ENCODE measurements around the gene NFAM1. TPM values are rescaled to one million over a fixed set of nuclear protein-coding genes. Genes with fewer than 3 reads are reported as not detected.

NFAM1 gene
- total RNA-seq, 2 donors from 2014 or later: 0.15 to 0.40 TPM

DNA sequence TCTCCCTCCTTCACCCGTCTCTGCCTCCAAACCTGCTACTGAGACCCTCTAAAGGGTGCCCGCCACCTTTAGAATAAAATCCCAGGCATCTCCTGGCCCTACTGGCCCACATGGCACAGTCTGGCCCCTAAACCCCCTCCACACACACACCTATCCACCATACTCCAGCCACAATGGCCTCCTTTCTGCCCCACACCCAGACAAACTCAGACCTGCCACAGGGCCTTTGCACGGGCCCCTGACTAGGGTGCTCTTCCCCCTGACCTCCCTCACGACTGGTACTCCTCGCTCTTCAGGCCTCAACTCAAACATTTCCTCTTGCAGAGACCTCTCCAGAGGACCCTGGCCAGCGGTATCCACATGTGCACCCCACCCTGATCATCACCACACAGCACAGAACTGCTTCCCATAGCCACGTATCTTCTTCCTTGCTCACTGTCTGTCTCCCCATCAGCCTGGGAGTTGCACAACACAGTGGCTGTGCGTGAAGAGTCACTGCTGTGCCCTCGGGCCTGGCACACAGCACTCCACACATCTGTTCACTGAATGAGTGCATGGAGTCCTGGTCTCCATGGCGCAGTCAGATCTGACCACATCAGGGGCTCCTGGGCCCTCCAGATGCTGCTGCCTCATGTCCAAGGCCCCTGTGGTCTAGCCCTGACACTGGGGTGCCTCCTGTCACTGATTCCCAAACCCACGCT, 95.5 kb downstream of the NFAM1 start:
- no peaks in the 10 kb centered on the region for H3K27me3 Mint-ChIP-seq
- no peaks in the 10 kb centered on the region for H3K36me3 Mint-ChIP-seq (ENCODE audit: low read depth)
- peaks cover 7% of the 10 kb centered on the region for H3K4me1 Mint-ChIP-seq
- H3K27ac Mint-ChIP-seq: no peak overlapping the region
- ATAC-seq (replicated peaks): no peak
- H3K4me3 Mint-ChIP-seq: no peak overlapping the region
- no peaks in the 10 kb centered on the region for H3K9me3 Mint-ChIP-seq

DNA sequence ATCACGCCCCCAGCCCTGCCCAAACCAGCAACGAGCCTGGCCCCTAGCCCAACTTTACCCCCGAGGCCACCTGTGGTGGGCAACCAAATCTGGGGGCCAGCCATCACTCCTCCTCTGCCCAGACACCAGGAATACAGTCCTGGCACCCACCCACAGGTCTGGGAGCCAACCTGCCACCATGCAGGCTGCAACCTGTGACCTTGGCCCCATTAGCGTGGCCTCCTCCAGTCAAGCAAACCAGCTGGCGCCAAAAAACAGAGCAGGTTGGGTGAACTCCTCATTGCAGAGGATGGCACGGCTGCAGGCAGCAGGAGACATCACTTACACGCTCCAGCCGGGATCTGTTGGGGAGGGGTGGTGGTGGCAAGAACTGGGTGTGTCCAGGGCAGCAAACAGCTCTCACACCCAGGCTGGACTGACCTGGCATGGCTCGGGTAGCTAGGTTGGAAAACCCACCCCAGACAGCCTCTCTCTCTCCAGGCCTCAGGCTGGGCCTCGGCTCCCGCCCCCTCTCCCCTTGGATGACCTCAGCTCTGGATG, 96.3 kb downstream of the NFAM1 start:
- Mint-ChIP-seq H3K27ac (no peak overlapping the region), H3K9me3 (no peaks in the 10 kb centered on the region), H3K4me3 (no peak overlapping the region), H3K36me3 (ENCODE audit: low read depth) (no peaks in the 10 kb centered on the region), H3K4me1 (peaks cover 6% of the 10 kb centered on the region), H3K27me3 (no peaks in the 10 kb centered on the region)
- no peak for ATAC-seq (replicated peaks)

DNA sequence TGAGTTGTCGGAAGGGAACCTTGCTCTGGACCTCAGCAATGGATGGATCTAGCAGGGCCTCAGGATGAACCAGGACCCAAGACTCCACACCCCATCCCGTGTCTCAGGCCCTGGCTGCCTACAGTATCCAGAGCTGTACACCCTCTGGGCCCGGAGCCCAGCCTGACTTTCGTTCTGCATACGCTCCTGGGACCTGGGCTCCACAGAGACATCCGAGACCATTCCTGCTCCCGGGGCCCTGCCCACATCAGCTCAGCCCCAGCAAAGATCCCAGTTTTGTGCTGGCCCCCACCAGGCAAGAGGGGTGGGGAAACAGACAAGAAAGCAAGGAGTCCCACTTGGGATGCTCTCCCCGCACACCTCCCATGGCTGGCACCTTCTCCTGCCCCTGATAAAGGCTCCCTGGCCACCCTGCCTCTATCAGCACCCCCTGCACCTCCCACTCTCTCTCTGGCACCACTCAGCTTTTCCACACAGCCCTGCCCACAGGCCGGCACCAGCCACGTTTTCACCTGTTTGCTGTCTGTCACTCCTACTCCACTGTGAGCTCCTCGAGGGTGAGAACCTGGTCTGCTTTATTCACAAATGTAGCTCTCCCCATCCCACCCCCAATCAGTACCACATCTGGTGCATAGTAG, 97.2 kb downstream of the NFAM1 start:
- Mint-ChIP-seq H3K27me3 (no peaks in the 10 kb centered on the region), H3K36me3 (ENCODE audit: low read depth) (no peaks in the 10 kb centered on the region), H3K4me3 (no peak overlapping the region), H3K9me3 (no peaks in the 10 kb centered on the region), H3K4me1 (peaks cover 6% of the 10 kb centered on the region), H3K27ac (peak overlapping the region; percentile 51)
- ATAC-seq (replicated peaks): peak; percentile 26

DNA sequence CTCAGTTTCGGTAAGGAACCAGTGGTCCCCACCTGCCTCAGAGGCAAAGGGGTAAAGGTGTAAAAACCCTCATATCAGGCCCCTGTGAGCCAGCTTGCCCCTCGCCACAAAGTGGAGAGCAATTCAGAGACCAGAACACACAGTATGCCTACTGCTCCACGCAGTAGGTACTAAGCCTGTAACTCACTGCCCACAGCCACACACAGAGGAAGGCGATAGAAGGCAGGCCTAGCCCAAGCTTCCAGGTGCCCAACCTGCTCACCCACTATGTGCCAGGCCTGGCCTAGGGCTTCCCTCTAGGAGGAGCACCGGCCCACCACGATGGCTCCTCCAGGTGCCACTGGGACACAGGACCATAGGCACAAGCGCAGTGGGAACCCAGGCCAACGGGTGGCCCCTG, 98.7 kb downstream of the NFAM1 start:
- Mint-ChIP-seq H3K27ac (no peak overlapping the region), H3K27me3 (no peaks in the 10 kb centered on the region), H3K4me1 (peaks cover 7% of the 10 kb centered on the region), H3K4me3 (no peak overlapping the region), H3K36me3 (ENCODE audit: low read depth) (no peaks in the 10 kb centered on the region), H3K9me3 (no peaks in the 10 kb centered on the region)
- ATAC-seq (replicated peaks): no peak

DNA sequence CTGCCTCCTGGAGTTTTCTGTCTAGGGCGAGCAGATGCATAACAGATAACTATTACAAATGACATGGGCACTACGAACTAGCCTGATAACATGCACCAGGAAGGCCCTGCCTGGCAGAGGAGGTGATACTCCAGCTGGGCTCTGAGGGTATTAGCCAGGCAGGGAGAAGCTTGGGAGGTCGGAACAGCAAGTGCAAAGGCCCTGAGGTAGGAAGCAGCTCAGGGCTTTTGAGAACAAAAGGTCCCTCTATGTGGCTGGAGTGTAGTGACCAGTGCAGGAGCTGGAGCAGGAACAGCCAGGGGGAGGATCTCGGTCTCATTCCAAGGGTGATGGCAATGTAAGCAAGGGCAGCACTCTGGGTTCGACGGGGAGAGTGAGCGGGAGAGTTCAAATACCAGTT, 100.1 kb downstream of the NFAM1 start:
- Mint-ChIP-seq H3K36me3 (ENCODE audit: low read depth) (no peaks in the 10 kb centered on the region), H3K9me3 (no peaks in the 10 kb centered on the region), H3K27ac (no peak overlapping the region), H3K27me3 (no peaks in the 10 kb centered on the region), H3K4me3 (no peak overlapping the region), H3K4me1 (peaks cover 11% of the 10 kb centered on the region)
- no peak for ATAC-seq (replicated peaks)

DNA sequence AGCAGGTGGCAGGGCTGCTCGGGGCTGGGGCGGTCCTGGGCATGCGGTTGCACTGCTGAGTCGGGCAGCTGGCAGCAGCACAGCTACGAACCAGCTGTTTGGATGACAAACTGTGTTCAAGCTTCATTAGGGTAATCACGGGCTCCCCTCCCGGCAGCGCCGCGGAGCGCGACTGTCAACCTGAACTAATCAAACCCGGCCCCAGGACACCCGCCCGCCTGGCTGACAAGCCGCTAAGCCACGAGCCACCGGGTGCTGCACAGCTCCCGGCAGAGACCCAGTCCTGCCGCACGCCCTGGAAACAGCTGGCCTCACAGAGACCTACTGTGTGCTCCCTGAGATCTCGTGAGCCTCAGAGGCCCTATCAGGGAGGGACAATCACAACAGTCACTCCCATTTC, 101.2 kb downstream of the NFAM1 start:
- Mint-ChIP-seq H3K27ac (peak overlapping the region; percentile 4), H3K36me3 (ENCODE audit: low read depth) (no peaks in the 10 kb centered on the region), H3K27me3 (no peaks in the 10 kb centered on the region), H3K4me3 (no peak overlapping the region), H3K4me1 (peaks cover 11% of the 10 kb centered on the region), H3K9me3 (no peaks in the 10 kb centered on the region)
- ATAC-seq (replicated peaks): no peak

Other genes with a start within 250 kb of the NFAM1 start
- gene TCF20, start 161.8 kb downstream of the NFAM1 start, total RNA-seq: 10 to 100 TPM; 61.2 to 72.5 TPM
- 10 to 100 TPM; 37.6 to 83.4 TPM for gene RRP7A, start 87.4 kb upstream of the NFAM1 start, total RNA-seq
- 1 to 10 TPM in 1 of 2 donors, under 1 TPM in 1; 0.48 to 1.2 TPM for gene SERHL2, start 121.6 kb upstream of the NFAM1 start, total RNA-seq
- 10 to 100 TPM; 70.0 to 72.4 TPM for gene POLDIP3, start 182.5 kb upstream of the NFAM1 start, total RNA-seq
- gene ATP5MGL, start 208.2 kb upstream of the NFAM1 start, total RNA-seq: 1 to 10 TPM in 1 of 2 donors, under 1 TPM in 1; 0.45 to 1.1 TPM
- 10 to 100 TPM; 55.5 to 86.1 TPM for gene CYB5R3, start 217.0 kb upstream of the NFAM1 start, total RNA-seq